ENCODE results near the gene CTTN. TPM values are rescaled to one million over a fixed set of nuclear protein-coding genes. Genes with fewer than 3 reads are reported as not detected.

The CTTN gene
- total and polyA plus RNA-seq, 7 donors, result 44.1 to 117 (median 88.4) TPM

GRCh38 chr11:70381872-70382861, 16.2 kb upstream of the CTTN start:
- no peaks in the 10 kb centered on the region for H3K9me3 ChIP-seq
- H3K4me3 ChIP-seq, result no peak overlapping the region
- no peak for TF ChIP-seq CTCF (IDR thresholded peaks at IDR 0.05)
- no peak for DNase-seq
- H3K27ac ChIP-seq, result no peak overlapping the region
- no peaks in the 10 kb centered on the region for H3K27me3 ChIP-seq (ENCODE audit: insufficient read depth in 3 of 3, low read length in 2 of 3)
- H3K36me3 ChIP-seq (ENCODE audit: insufficient read depth in 1 of 2, low read depth in 1 of 2), result peaks cover 9 to 85% of the 10 kb centered on the region in 2 donors
- no peaks in the 10 kb centered on the region for H3K4me1 ChIP-seq
- intact Hi-C loops (cut with DNase I), result no loop called here
- 80 to 83% (median 81%) methylated on average over 15 of the region's 15 CpGs for WGBS, 3 donors
- no peak for ATAC-seq

- intact Hi-C loops (cut with DNase I), result no loop called here
- no peak for DNase-seq
- ATAC-seq, result no peak
- peaks cover 3 to 68% of the 10 kb centered on the region in 2 donors for H3K36me3 ChIP-seq (ENCODE audit: insufficient read depth in 1 of 2, low read depth in 1 of 2)
- no peak overlapping the region for H3K4me3 ChIP-seq
- H3K9me3 ChIP-seq, result no peaks in the 10 kb centered on the region
- 87 to 91% (median 88%) methylated on average over 11 of the region's 11 CpGs for WGBS, 3 donors
- TF ChIP-seq CTCF (IDR thresholded peaks at IDR 0.05), result no peak
- H3K4me1 ChIP-seq, result no peaks in the 10 kb centered on the region
- H3K27ac ChIP-seq, result no peak overlapping the region
- H3K27me3 ChIP-seq (ENCODE audit: insufficient read depth in 3 of 3, low read length in 2 of 3), result no peaks in the 10 kb centered on the region
Observed at GRCh38 chr11:70383664-70384565, 14.4 kb upstream of the CTTN start.

GRCh38 chr11:70384566-70385152, 13.7 kb upstream of the CTTN start:
- H3K27ac ChIP-seq, result no peak overlapping the region
- intact Hi-C loops (cut with DNase I), result no loop called here
- no peak for TF ChIP-seq CTCF (IDR thresholded peaks at IDR 0.05)
- H3K4me1 ChIP-seq, result no peaks in the 10 kb centered on the region
- ATAC-seq (no peak), DNase-seq (no peak)
- H3K36me3 ChIP-seq (ENCODE audit: insufficient read depth in 1 of 2, low read depth in 1 of 2), result peaks cover 2 to 62% of the 10 kb centered on the region in 2 donors
- no peaks in the 10 kb centered on the region for H3K27me3 ChIP-seq (ENCODE audit: insufficient read depth in 3 of 3, low read length in 2 of 3)
- H3K9me3 ChIP-seq, result no peaks in the 10 kb centered on the region
- WGBS, 3 donors, result 80 to 91% (median 89%) methylated on average over 18 of the region's 18 CpGs
- H3K4me3 ChIP-seq, result no peak overlapping the region

- H3K9me3 ChIP-seq, result no peaks in the 10 kb centered on the region
- no peak for ATAC-seq
- WGBS, 3 donors, result 95 to 97% (median 96%) methylated on average over 4 of the region's 4 CpGs
Observed at GRCh38 chr11:70387564-70387963, 10.8 kb upstream of the CTTN start.

More at GRCh38 chr11:70387564-70387963, 10.8 kb upstream of the CTTN start:
- intact Hi-C loops (cut with DNase I), result no loop called here
- Histone ChIP-seq H3K27ac (no peak overlapping the region), H3K36me3 (ENCODE audit: insufficient read depth in 1 of 2, low read depth in 1 of 2) (peaks cover 2 to 33% of the 10 kb centered on the region in 2 donors), H3K4me1 (no peaks in the 10 kb centered on the region), H3K27me3 (ENCODE audit: insufficient read depth in 3 of 3, low read length in 2 of 3) (no peaks in the 10 kb centered on the region), H3K4me3 (no peak overlapping the region)
- no peak for DNase-seq
- TF ChIP-seq CTCF (IDR thresholded peaks at IDR 0.05), result no peak
